ENCODE data around the gene TKFC. TPM values are rescaled to one million over a fixed set of nuclear protein-coding genes. Genes with fewer than 3 reads are reported as not detected.

Gene TKFC
- total and polyA plus RNA-seq, 9 of the 15 experiments (the other 6 are each of a cell fraction or from before 2014, with no cell fraction given) = 2.0 to 61.7 (median 28.5) TPM

GRCh38 chr11:61332797-61333549, at the start of gene TKFC, which contains the start of gene DDB1 (continued):
- TF ChIP-seq NFIC (IDR thresholded peaks at IDR 0.05) (peak; percentile 53), MEF2D (tag; conservative IDR thresholded peaks at IDR 0.05; ENCODE audit: low read depth) (no peak), GABPA (tag; conservative IDR thresholded peaks at IDR 0.05; ENCODE audit: low read depth) (peak; percentile 73), ADNP (tag; IDR thresholded peaks at IDR 0.05) (no peak), RBBP5 (IDR thresholded peaks at IDR 0.05; ENCODE audit: borderline replicate concordance, insufficient read depth, low read length, poor library complexity, severe bottlenecking) (peak; percentile 90), SMARCA4 (IDR thresholded peaks at IDR 0.05) (no peak), MBD2 (IDR thresholded peaks at IDR 0.05; ENCODE audit: borderline replicate concordance, low read depth) (peak; percentile 75), ZNF583 (CRISPR knock-in tag; IDR thresholded peaks at IDR 0.05) (no peak), FOXA1 (IDR thresholded peaks at IDR 0.05; ENCODE audit: borderline replicate concordance) (no peak), BRD4 (IDR thresholded peaks at IDR 0.05) (0 out of 2 replicates have a peak, but pooled peaks have one; percentile 34), E2F3 (CRISPR knock-in tag; IDR thresholded peaks at IDR 0.05) (0 out of 2 replicates have a peak, but pooled peaks have one; percentile 0), ASH1L (IDR thresholded peaks at IDR 0.05; ENCODE audit: borderline replicate concordance, low read depth, partially characterized antibody) (no peak), RBM39 (optimal IDR thresholded peaks at IDR 0.05; ENCODE audit: low read depth, low read length) (no peak), NFYB (IDR thresholded peaks at IDR 0.05; ENCODE audit: extremely low read depth, insufficient read length) (no peak), RNF2 (IDR thresholded peaks at IDR 0.05) (0 out of 2 replicates have a peak, but pooled peaks have one; percentile 30), ZNF197 (CRISPR knock-in tag; IDR thresholded peaks at IDR 0.05; ENCODE audit: low read depth) (no peak), CXXC5 (CRISPR knock-in tag; IDR thresholded peaks at IDR 0.05) (peak; percentile 83), MCM7 (IDR thresholded peaks at IDR 0.05) (no peak), HNRNPLL (IDR thresholded peaks at IDR 0.05; ENCODE audit: low read depth, low read length, poor library complexity, severe bottlenecking) (peak; percentile 74), KDM2B (CRISPR knock-in tag; IDR thresholded peaks at IDR 0.05) (peak; percentile 84; the same call in 1 of the 2 replicates), ZNF3 (CRISPR knock-in tag; IDR thresholded peaks at IDR 0.05) (no peak), ZNF174 (CRISPR knock-in tag; IDR thresholded peaks at IDR 0.05) (no peak), KAT8 (IDR thresholded peaks at IDR 0.05; ENCODE audit: low read depth) (no peak)
- TF ChIP-seq, protein P1, sequence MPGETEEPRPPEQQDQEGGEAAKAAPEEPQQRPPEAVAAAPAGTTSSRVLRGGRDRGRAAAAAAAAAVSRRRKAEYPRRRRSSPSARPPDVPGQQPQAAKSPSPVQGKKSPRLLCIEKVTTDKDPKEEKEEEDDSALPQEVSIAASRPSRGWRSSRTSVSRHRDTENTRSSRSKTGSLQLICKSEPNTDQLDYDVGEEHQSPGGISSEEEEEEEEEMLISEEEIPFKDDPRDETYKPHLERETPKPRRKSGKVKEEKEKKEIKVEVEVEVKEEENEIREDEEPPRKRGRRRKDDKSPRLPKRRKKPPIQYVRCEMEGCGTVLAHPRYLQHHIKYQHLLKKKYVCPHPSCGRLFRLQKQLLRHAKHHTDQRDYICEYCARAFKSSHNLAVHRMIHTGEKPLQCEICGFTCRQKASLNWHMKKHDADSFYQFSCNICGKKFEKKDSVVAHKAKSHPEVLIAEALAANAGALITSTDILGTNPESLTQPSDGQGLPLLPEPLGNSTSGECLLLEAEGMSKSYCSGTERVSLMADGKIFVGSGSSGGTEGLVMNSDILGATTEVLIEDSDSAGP (CRISPR knock-in tag; IDR thresholded peaks at IDR 0.05) = 0 out of 2 replicates have a peak, but pooled peaks have one; percentile 26
- TF ChIP-seq, protein P2, sequence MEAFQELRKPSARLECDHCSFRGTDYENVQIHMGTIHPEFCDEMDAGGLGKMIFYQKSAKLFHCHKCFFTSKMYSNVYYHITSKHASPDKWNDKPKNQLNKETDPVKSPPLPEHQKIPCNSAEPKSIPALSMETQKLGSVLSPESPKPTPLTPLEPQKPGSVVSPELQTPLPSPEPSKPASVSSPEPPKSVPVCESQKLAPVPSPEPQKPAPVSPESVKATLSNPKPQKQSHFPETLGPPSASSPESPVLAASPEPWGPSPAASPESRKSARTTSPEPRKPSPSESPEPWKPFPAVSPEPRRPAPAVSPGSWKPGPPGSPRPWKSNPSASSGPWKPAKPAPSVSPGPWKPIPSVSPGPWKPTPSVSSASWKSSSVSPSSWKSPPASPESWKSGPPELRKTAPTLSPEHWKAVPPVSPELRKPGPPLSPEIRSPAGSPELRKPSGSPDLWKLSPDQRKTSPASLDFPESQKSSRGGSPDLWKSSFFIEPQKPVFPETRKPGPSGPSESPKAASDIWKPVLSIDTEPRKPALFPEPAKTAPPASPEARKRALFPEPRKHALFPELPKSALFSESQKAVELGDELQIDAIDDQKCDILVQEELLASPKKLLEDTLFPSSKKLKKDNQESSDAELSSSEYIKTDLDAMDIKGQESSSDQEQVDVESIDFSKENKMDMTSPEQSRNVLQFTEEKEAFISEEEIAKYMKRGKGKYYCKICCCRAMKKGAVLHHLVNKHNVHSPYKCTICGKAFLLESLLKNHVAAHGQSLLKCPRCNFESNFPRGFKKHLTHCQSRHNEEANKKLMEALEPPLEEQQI (IDR thresholded peaks at IDR 0.05) = no peak

Data from K562 (cell line).